Naive thymus-derived CD4-positive, alpha-beta T cell (primary cell): ENCODE data around the gene FBL. TPM values are rescaled to one million over a fixed set of nuclear protein-coding genes. Genes with fewer than 3 reads are reported as not detected.

Experiments
- ATAC-seq: fragments of 150-1000 bp; cut with Tn5 transposase; 2 replicates; pipeline ENCODE4 v1.10.0; 2021; ENCODE audit warnings: mild to moderate bottlenecking, moderate library complexity
- CTCF ChIA-PET: fragments of 350-600 bp; sonication (Branson Sonifier 250); formaldehyde crosslinking; loops from one replicate; lab custom pipeline; 2021; ENCODE audit warnings: antibody characterized with exemption; lab: Charles Lee
- POLR2A ChIA-PET: fragments of 350-600 bp; sonication (Branson Sonifier 250); formaldehyde crosslinking; loops from one replicate; lab custom pipeline; 2021; ENCODE audit warnings: antibody characterized with exemption, inconsistent platforms; lab: Charles Lee
- DNase-seq, 9 donors: peaks; one replicate each; pipeline versions ENCODE4 v3.0.0 to v3.0.0-alpha.2; 2020 to 2022; ENCODE audit warnings: mixed read lengths in 1 of 9
- H3K27ac ChIP-seq: one replicate; pipeline ENCODE4 v1.7.0; 2013; ENCODE audit warnings: mild to moderate bottlenecking, low read depth, low read length, moderate library complexity
- H3K27me3 ChIP-seq, 2 donors: one replicate each; pipeline ENCODE4 v1.7.0; 2013; ENCODE audit warnings: low read length in 2 of 2, mild to moderate bottlenecking in 2 of 2, moderate library complexity in 2 of 2; ENCODE audit not compliant: control insufficient read depth in 2 of 2, insufficient read depth in 2 of 2
- H3K36me3 ChIP-seq, 3 experiments: 1 replicate in 2 of 3; 2 replicates in 1 of 3; pipeline ENCODE4 v1.7.0; 2013; ENCODE audit warnings: low read length in 3 of 3, mild to moderate bottlenecking in 3 of 3, moderate library complexity in 1 of 3; ENCODE audit not compliant: insufficient read depth in 3 of 3, control insufficient read depth in 2 of 3
- H3K4me1 ChIP-seq, 2 donors: one replicate each; pipeline ENCODE4 v1.7.0; 2013; ENCODE audit warnings: low read length in 2 of 2, mild to moderate bottlenecking in 2 of 2, moderate library complexity in 1 of 2; ENCODE audit not compliant: control insufficient read depth in 2 of 2, insufficient read depth in 2 of 2
- H3K4me3 ChIP-seq: 2 replicates; pipeline ENCODE4 v1.7.0; 2013; ENCODE audit warnings: mild to moderate bottlenecking, low read length
- H3K9me3 ChIP-seq, 3 experiments: 1 replicate in 2 of 3; 2 replicates in 1 of 3; pipeline ENCODE4 v1.7.0; 2013; ENCODE audit warnings: low read length in 3 of 3; ENCODE audit not compliant: control insufficient read depth in 2 of 3
- H3K27ac Mint-ChIP-seq, 9 donors: one replicate each; pipeline ENCODE4 v1.8.0; 2020 to 2022; ENCODE audit warnings: mixed read lengths in 9 of 9, mild to moderate bottlenecking in 8 of 9, moderate library complexity in 5 of 9, inconsistent platforms in 2 of 9
- H3K27me3 Mint-ChIP-seq, 5 donors: one replicate each; pipeline ENCODE4 v1.8.0; 2021 to 2022; ENCODE audit warnings: mixed read lengths in 5 of 5, mild to moderate bottlenecking in 1 of 5
- H3K36me3 Mint-ChIP-seq, 5 donors: one replicate each; pipeline ENCODE4 v1.8.0; 2020 to 2022; ENCODE audit warnings: mixed read lengths in 5 of 5, mild to moderate bottlenecking in 3 of 5, inconsistent platforms in 1 of 5
- H3K4me1 Mint-ChIP-seq, 7 donors: one replicate each; pipeline ENCODE4 v1.8.0; 2020 to 2022; ENCODE audit warnings: mixed read lengths in 7 of 7, mild to moderate bottlenecking in 3 of 7, inconsistent platforms in 1 of 7
- H3K4me3 Mint-ChIP-seq, 10 donors: one replicate each; pipeline ENCODE4 v1.8.0; 2020 to 2022; ENCODE audit warnings: mild to moderate bottlenecking in 10 of 10, mixed read lengths in 10 of 10, moderate library complexity in 6 of 10, inconsistent platforms in 2 of 10
- H3K9me3 Mint-ChIP-seq, 11 donors: one replicate each; pipeline ENCODE4 v1.8.0; 2020 to 2022; ENCODE audit warnings: mixed read lengths in 11 of 11, mild to moderate bottlenecking in 4 of 11, inconsistent platforms in 1 of 11, moderate library complexity in 1 of 11
- intact Hi-C, 2 donors: fragments of 100-400 bp; cut with micrococcal nuclease; formaldehyde crosslinking; loops; one replicate each; pipeline ENCODE4 v1.15.1; 2023
- microRNA-seq: library from miRNA; unstranded; fragments of <30 nt; microRNA quantifications from one replicate; pipeline ENCODE4 v1.2.0, GENCODE V29; 2022; ENCODE audit warnings: borderline microRNAs expressed
- polyA plus RNA-seq, 2 donors: library from polyadenylated mRNA; unstranded; fragments of 300-500 nt; fragmentation: Illumina TruSeq; gene quantifications; one replicate each; pipeline ENCODE4 v1.2.3, GENCODE V29; 2021
- total RNA-seq, 6 experiments: library from RNA in 5 of 6; stranded (reverse) in 5 of 6; gene quantifications; 1 replicate in 5 of 6; 2 replicates in 1 of 6; pipeline ENCODE4 v1.2.3 and lab custom pipeline; 2021 to 2026

Gene FBL
- total and polyA plus RNA-seq, 7 experiments from 2014 or later, result 222 to 387 (median 359) TPM

GRCh38 chr19:39795001-39795400 lies 51.2 kb downstream of the FBL start:
- Mint-ChIP-seq H3K4me3 (no peak overlapping the region), H3K36me3 (no peaks in the 10 kb centered on the region), H3K9me3 (peaks cover 0 to 1% (median 0%) of the 10 kb centered on the region in 11 donors), H3K27me3 (peaks cover 0 to 20% (median 0%) of the 10 kb centered on the region in 5 donors), H3K27ac (no peak overlapping the region), H3K4me1 (peaks cover 0 to 7% (median 0%) of the 10 kb centered on the region in 7 donors)
- POLR2A ChIA-PET, result interaction anchor here (0.7 kb wide), 1 partner anchor 269 kb away, joined by 3 read pairs; no protein-coding TSS in a partner anchor
- H3K4me3 ChIP-seq, result no peak overlapping the region
- CTCF ChIA-PET, result interaction anchor here (0.6 to 1.0 kb wide), 2 partner anchors 49 to 839 kb away, joined by 3 read pairs; no protein-coding TSS in a partner anchor
- no peaks in the 10 kb centered on the region for H3K4me1 ChIP-seq
- no peaks in the 10 kb centered on the region for H3K36me3 ChIP-seq
- H3K27me3 ChIP-seq, result no peaks in the 10 kb centered on the region
- no peaks in the 10 kb centered on the region for H3K9me3 ChIP-seq
- intact Hi-C loops, result no loop called here
- H3K27ac ChIP-seq, result no peak overlapping the region
- no peak for DNase-seq
- no peak for ATAC-seq

GRCh38 chr19:39792999-39793546 lies 53.1 kb downstream of the FBL start:
- no peaks in the 10 kb centered on the region for H3K4me1 ChIP-seq
- intact Hi-C loops, result loop anchor here (1.0 to 5.0 kb wide), 6 partner anchors 31 to 429 kb away; partner anchors contain the start of gene PSMC4 (in 1 of the 2)

GRCh38 chr19:39788244-39788643 lies 57.9 kb downstream of the FBL start:
- H3K4me3 Mint-ChIP-seq, result no peak overlapping the region
- H3K4me1 Mint-ChIP-seq, result peaks cover 0 to 4% (median 0%) of the 10 kb centered on the region in 7 donors
- no peak overlapping the region for H3K27ac Mint-ChIP-seq
- intact Hi-C loops, result no loop called here
- no peaks in the 10 kb centered on the region for H3K4me1 ChIP-seq
- peaks cover 0 to 11% (median 0%) of the 10 kb centered on the region in 3 experiments for H3K9me3 ChIP-seq
- H3K36me3 ChIP-seq, result no peaks in the 10 kb centered on the region
- no peak for DNase-seq
- ChIA-PET CTCF (no interaction called here), POLR2A (interaction anchor here (0.9 kb wide), 1 partner anchor 328 kb away, joined by 3 read pairs; no protein-coding TSS in a partner anchor)
- peaks cover 0 to 4% (median 2%) of the 10 kb centered on the region in 5 donors for H3K36me3 Mint-ChIP-seq
- peaks cover 18 to 27% (median 20%) of the 10 kb centered on the region in 5 donors for H3K27me3 Mint-ChIP-seq
- H3K27me3 ChIP-seq, result peaks cover 3 to 4% of the 10 kb centered on the region in 2 donors
- ATAC-seq, result no peak
- H3K4me3 ChIP-seq, result no peak overlapping the region
- peaks cover 4 to 35% (median 9%) of the 10 kb centered on the region in 11 donors for H3K9me3 Mint-ChIP-seq
- H3K27ac ChIP-seq, result no peak overlapping the region

More at GRCh38 chr19:39792999-39793546, 53.1 kb downstream of the FBL start:
- peaks cover 0 to 7% (median 0%) of the 10 kb centered on the region in 7 donors for H3K4me1 Mint-ChIP-seq
- ATAC-seq (peak; percentile 94), DNase-seq (peak; percentile 56 to 80 (median 72))
- ChIA-PET CTCF (interaction anchor here (0.7 to 3.7 kb wide), 7 partner anchors 8 to 177 kb away, joined by 3 to 41 read pairs (median 6); partner anchors contain the start of gene DYRK1B), POLR2A (interaction anchor here (1.0 kb wide), 1 partner anchor 51 kb away, joined by 3 read pairs; no protein-coding TSS in a partner anchor)
- peak overlapping the region; percentile 58 to 84 (median 80) for H3K4me3 Mint-ChIP-seq
- H3K4me3 ChIP-seq, result peak overlapping the region; percentile 74
- H3K27ac ChIP-seq, result no peak overlapping the region
- peaks cover 0 to 18% (median 2%) of the 10 kb centered on the region in 5 donors for H3K27me3 Mint-ChIP-seq
- H3K27me3 ChIP-seq, result no peaks in the 10 kb centered on the region
- H3K36me3 Mint-ChIP-seq, result peaks cover 0 to 4% (median 0%) of the 10 kb centered on the region in 5 donors
- H3K9me3 ChIP-seq, result peaks cover 0 to under 1% (median 0%) of the 10 kb centered on the region in 3 experiments
- no peak overlapping the region for H3K27ac Mint-ChIP-seq
- H3K36me3 ChIP-seq, result no peaks in the 10 kb centered on the region
- peaks cover under 1 to 13% (median 5%) of the 10 kb centered on the region in 11 donors for H3K9me3 Mint-ChIP-seq

Small RNAs within 50 kb of the gene (microRNA-seq; reads per million reads assigned to microRNA genes)
- gene MIR6719, result not detected

Other genes starting within 250 kb of the FBL start
- gene LGALS13, start 243.9 kb downstream of the FBL start, total RNA-seq, result not detected
- not detected for gene LGALS13, start 243.9 kb downstream of the FBL start, polyA plus RNA-seq
- gene LGALS16, start 190.5 kb downstream of the FBL start, total RNA-seq, result not detected
- not detected for gene LGALS16, start 190.5 kb downstream of the FBL start, polyA plus RNA-seq
- gene LGALS14, start 141.9 kb downstream of the FBL start, total RNA-seq, result under 1 TPM in 1 of 5 experiments, not detected in 4; 0.41 TPM
- 1 to 10 TPM in 1 of 2 donors, under 1 TPM in 1; 0.72 to 1.1 TPM for gene LGALS14, start 141.9 kb downstream of the FBL start, polyA plus RNA-seq
- gene CLC, start 108.3 kb downstream of the FBL start, total RNA-seq, result 10 to 100 TPM in 2 of 5 experiments, 1 to 10 TPM in 2, under 1 TPM in 1; 0.81 to 50.4 (median 2.0) TPM
- not detected for gene CLC, start 108.3 kb downstream of the FBL start, polyA plus RNA-seq
- not detected for gene LEUTX, start 67.5 kb downstream of the FBL start, total RNA-seq
- gene LEUTX, start 67.5 kb downstream of the FBL start, polyA plus RNA-seq, result not detected
- gene DYRK1B, start 12.2 kb downstream of the FBL start, total RNA-seq, result 10 to 100 TPM; 12.3 to 38.9 (median 23.5) TPM
- gene DYRK1B, start 12.2 kb downstream of the FBL start, polyA plus RNA-seq, result 1 to 10 TPM; 3.0 to 8.4 TPM
- gene FCGBP, start 88.3 kb upstream of the FBL start, total RNA-seq, result 100 to 1,000 TPM in 2 of 5 experiments, 10 to 100 TPM in 3; 14.9 to 118 (median 28.1) TPM
- gene FCGBP, start 88.3 kb upstream of the FBL start, polyA plus RNA-seq, result 1 to 10 TPM in 1 of 2 donors, under 1 TPM in 1; 0.57 to 1.6 TPM
- gene PSMC4, start 124.8 kb upstream of the FBL start, total RNA-seq, result 100 to 1,000 TPM in 1 of 5 experiments, 10 to 100 TPM in 4; 48.7 to 146 (median 69.1) TPM
- gene PSMC4, start 124.8 kb upstream of the FBL start, polyA plus RNA-seq, result 10 to 100 TPM; 73.5 to 91.1 TPM
- gene ZNF546, start 150.7 kb upstream of the FBL start, total RNA-seq, result 10 to 100 TPM in 2 of 5 experiments, 1 to 10 TPM in 3; 4.7 to 24.8 (median 7.5) TPM
- 1 to 10 TPM; 7.0 to 7.6 TPM for gene ZNF546, start 150.7 kb upstream of the FBL start, polyA plus RNA-seq
- 10 to 100 TPM; 22.7 to 85.2 (median 35.2) TPM for gene ZNF780B, start 209.9 kb upstream of the FBL start, total RNA-seq
- 10 to 100 TPM; 12.0 to 22.9 TPM for gene ZNF780B, start 209.9 kb upstream of the FBL start, polyA plus RNA-seq
- 10 to 100 TPM; 13.9 to 49.5 (median 22.1) TPM for gene ZNF780A, start 244.6 kb upstream of the FBL start, total RNA-seq
- 10 to 100 TPM; 18.4 to 21.2 TPM for gene ZNF780A, start 244.6 kb upstream of the FBL start, polyA plus RNA-seq